Bronchial epithelial cell (primary cell): ENCODE results near the gene SLC2A4RG. TPM values are rescaled to one million over a fixed set of nuclear protein-coding genes. Genes with fewer than 3 reads are reported as not detected.

ENCODE experiments used
- DNase-seq: peaks from one replicate; pipeline ENCODE4 v3.0.0-alpha.2; 2010; ENCODE audit warnings: low read depth
- FAIRE-seq: peaks from 2 replicates; lab custom pipeline; 2011; peaks lifted over from hg19 to GRCh38; lab: Jason Lieb, UNC
- H3K27me3 ChIP-seq: 2 replicates; pipeline ENCODE4 v1.5.1; 2011; ENCODE audit warnings: low read length; ENCODE audit not compliant: control insufficient read depth, insufficient read depth
- H3K36me3 ChIP-seq: 2 replicates; pipeline ENCODE4 v1.5.1; 2011; ENCODE audit warnings: low read length; ENCODE audit not compliant: control insufficient read depth, insufficient read depth
- H3K4me3 ChIP-seq: 2 replicates; pipeline ENCODE4 v1.5.1; 2011; ENCODE audit warnings: mild to moderate bottlenecking, low read depth, low read length, control low read depth
- total RNA-seq: library from RNA; depleted of rRNA; stranded (reverse); fragments of >200 nt; gene quantifications from 2 replicates; pipeline ENCODE4 v1.2.1, GENCODE V29; 2014
- TF ChIP-seq, protein P1 (sequence below): IDR thresholded peaks from 2 replicates; pipeline ENCODE4 v1.5.1; 2011; ENCODE audit warnings: mild to moderate bottlenecking, moderate library complexity, low read length, control low read depth, inconsistent platforms; ENCODE audit not compliant: insufficient read depth, severe bottlenecking

The SLC2A4RG gene
- total RNA-seq, 1 donor from 2014 or later, result 14.0 TPM

DNA sequence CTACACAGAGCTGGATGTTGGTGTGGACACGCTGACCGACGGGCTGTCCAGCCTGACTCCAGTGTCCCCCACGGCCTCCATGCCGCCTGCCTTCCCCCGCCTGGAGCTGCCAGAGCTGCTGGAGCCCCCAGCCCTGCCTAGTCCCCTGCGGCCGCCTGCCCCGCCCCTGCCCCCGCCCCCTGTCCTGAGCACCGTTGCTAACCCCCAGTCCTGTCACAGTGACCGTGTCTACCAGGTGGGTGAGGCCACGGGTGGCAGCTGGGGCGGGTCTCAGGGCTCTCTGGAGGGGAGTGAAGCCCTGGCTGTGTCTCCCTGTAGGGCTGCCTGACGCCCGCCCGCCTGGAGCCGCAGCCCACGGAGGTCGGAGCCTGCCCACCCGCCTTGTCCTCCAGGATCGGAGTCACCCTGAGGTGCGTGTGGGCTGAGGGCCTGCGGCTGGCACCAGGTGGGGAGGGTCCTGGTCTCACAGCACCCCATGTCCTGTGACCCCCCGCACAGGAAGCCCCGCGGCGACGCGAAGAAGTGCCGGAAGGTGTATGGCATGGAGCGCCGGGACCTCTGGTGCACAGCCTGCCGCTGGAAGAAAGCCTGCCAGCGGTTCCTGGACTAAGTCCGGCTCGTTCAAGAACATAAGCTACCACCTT lies 2.9 kb downstream of the SLC2A4RG start:
- peaks cover 18% of the 10 kb centered on the region for H3K36me3 ChIP-seq
- H3K27me3 ChIP-seq, result no peaks in the 10 kb centered on the region
- no peak overlapping the region for H3K4me3 ChIP-seq
- DNase-seq, result no peak
- FAIRE-seq, result no peak
- TF ChIP-seq, protein P1, sequence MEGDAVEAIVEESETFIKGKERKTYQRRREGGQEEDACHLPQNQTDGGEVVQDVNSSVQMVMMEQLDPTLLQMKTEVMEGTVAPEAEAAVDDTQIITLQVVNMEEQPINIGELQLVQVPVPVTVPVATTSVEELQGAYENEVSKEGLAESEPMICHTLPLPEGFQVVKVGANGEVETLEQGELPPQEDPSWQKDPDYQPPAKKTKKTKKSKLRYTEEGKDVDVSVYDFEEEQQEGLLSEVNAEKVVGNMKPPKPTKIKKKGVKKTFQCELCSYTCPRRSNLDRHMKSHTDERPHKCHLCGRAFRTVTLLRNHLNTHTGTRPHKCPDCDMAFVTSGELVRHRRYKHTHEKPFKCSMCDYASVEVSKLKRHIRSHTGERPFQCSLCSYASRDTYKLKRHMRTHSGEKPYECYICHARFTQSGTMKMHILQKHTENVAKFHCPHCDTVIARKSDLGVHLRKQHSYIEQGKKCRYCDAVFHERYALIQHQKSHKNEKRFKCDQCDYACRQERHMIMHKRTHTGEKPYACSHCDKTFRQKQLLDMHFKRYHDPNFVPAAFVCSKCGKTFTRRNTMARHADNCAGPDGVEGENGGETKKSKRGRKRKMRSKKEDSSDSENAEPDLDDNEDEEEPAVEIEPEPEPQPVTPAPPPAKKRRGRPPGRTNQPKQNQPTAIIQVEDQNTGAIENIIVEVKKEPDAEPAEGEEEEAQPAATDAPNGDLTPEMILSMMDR, result no peak

DNA sequence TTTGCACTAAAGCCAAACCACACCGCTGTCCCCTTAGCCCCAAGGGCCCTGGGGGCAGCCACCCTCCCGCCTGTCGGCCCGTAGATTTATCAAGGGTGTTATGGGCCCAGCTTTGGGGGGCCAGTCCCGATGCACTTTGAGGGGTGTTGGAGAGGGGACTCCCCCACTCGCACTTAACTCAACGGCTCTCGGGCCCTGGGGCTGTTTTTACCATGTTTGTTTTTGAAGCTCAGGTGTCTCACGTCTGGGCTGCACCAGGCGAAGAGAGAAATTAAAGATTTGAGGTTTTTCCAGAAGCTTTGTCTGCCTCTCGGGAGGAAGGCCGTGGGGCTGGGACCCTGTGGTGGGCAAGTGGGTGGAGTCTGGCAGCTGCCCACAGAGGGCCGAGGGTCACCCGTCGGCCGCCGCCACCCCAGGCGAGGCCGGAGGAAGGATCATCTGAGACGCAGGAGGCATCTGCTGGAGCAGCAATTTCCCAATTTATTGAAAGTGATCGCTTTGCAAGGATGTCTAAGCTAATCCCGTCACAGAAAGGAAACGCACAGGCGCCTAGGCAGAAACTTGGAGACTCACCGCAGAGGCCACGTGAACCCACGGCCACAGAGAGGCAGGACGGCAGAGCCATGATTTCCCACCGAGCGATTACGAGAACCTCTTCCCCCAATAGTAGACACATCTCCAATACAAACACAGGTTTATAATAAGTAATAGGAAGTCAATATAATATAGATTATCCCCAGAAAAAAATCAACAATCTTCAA lies 3.8 kb downstream of the SLC2A4RG start:
- TF ChIP-seq, protein P1, result no peak
- H3K36me3 ChIP-seq, result peaks cover 18% of the 10 kb centered on the region
- no peak overlapping the region for H3K4me3 ChIP-seq
- FAIRE-seq (no peak), DNase-seq (no peak)
- H3K27me3 ChIP-seq, result no peaks in the 10 kb centered on the region

DNA sequence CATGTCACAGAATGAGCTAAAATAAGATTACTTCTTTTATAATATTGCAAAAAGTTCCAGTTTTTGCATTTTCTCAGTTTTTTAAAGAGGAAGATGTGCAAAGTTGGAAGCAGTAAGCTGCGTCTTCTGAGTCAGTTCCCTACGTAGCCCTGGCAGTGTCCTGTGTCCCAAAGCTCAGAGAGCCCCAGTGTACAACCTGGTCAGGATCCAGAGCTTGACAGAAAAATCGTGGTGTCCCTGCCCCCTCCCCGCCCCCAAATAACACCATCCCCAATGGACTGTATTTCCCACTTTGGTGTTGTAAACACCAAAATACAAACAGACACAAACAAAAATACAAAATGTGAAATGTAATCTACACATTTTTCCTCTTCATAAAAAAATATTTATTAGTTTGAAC lies 4.6 kb downstream of the SLC2A4RG start:
- peaks cover 18% of the 10 kb centered on the region for H3K36me3 ChIP-seq
- H3K4me3 ChIP-seq, result no peak overlapping the region
- H3K27me3 ChIP-seq, result no peaks in the 10 kb centered on the region
- DNase-seq (no peak), FAIRE-seq (no peak)
- TF ChIP-seq, protein P1, result no peak

DNA sequence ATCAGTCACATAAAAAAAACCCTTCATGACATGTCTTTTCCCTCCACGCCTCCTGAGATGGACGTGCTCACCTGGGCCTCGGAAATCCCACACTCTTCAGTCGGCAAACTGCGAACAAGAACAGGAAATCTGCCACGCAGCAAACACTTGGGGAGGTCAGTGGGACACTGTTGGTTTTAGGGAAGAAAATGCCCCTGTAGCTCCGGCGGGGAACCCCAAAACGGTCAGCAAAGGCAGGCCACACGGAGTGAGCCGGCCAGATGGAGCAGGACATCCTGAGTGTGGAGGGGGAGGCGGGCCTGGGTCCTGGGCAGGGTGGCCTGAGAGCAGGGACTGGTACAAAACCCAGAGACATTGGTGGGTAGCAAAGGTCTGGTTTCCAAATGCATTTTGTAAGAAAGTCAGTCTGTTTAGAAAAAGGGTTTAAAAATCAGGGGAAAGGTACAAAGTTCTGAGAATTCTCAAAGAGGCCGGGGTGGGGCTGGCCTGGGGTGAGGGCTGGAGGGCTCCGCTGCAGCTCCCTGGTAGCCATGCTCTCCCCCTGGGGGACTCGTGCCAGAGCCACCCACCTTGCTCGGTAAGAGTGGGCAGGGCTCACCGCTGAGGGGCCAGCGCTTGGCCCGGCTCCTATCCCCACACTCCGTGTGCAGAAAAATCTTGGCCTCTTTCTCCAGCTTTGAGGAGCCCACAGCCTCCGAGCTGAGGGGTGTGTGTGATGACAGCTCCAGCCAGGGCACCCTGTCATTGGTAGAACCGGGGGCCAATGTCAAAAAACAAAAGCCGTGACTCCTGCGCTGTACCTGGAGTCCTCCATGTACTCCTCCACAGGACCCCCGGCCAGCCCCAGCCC lies 5.2 kb downstream of the SLC2A4RG start:
- TF ChIP-seq, protein P1, result no peak
- Histone ChIP-seq H3K36me3 (peaks cover 18% of the 10 kb centered on the region), H3K27me3 (no peaks in the 10 kb centered on the region), H3K4me3 (no peak overlapping the region)
- DNase-seq (no peak), FAIRE-seq (no peak)

DNA sequence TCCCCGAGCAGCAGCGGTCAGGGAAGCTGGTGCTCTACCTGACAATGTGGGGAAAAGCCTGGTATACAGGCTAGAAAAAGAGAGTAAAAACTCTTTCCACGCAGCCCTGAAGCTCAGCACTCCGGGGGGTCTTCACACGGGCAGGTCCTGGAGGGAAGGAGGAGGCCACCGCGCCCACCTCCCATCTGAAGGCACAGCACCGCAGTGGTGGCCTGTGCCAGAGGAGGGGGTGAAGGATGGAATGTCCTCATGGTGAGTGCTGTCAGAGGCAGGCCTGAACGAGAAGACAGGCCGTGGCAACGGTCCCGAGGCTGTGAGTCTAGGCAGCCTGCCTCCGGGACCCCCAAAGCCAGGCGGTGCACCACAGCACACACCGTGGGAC lies 5.8 kb downstream of the SLC2A4RG start:
- FAIRE-seq (no peak), DNase-seq (no peak)
- no peaks in the 10 kb centered on the region for H3K27me3 ChIP-seq
- TF ChIP-seq, protein P1, result no peak
- H3K36me3 ChIP-seq, result peaks cover 18% of the 10 kb centered on the region
- H3K4me3 ChIP-seq, result no peak overlapping the region
